ENCODE measurements around the gene SPTB. TPM values are rescaled to one million over a fixed set of nuclear protein-coding genes. Genes with fewer than 3 reads are reported as not detected.

Gene SPTB
- total RNA-seq, 1 experiment from 2014 or later, result 1.9 TPM

- no peak for DNase-seq (ENCODE audit: low read depth)
Observed at GRCh38 chr14:64768401-64769095, 111.2 kb downstream of the SPTB start.

- DNase-seq (ENCODE audit: low read depth), result no peak
Observed at GRCh38 chr14:64767215-64767964, 112.3 kb downstream of the SPTB start.

GRCh38 chr14:64766430-64767151 is 113.1 kb downstream of the SPTB start:
- DNase-seq (ENCODE audit: low read depth), result no peak

GRCh38 chr14:64765740-64766302 is 113.9 kb downstream of the SPTB start:
- DNase-seq (ENCODE audit: low read depth), result no peak

GRCh38 chr14:64764641-64765520 is 114.8 kb downstream of the SPTB start:
- DNase-seq (ENCODE audit: low read depth), result peak; percentile 69

GRCh38 chr14:64763801-64764621 is 115.7 kb downstream of the SPTB start:
- DNase-seq (ENCODE audit: low read depth), result peak; percentile 48

- no peak for DNase-seq (ENCODE audit: low read depth)
Observed at GRCh38 chr14:64763085-64763782, 116.5 kb downstream of the SPTB start.

GRCh38 chr14:64762044-64763034 is 117.4 kb downstream of the SPTB start:
- DNase-seq (ENCODE audit: low read depth), result peak; percentile 82

- DNase-seq (ENCODE audit: low read depth), result no peak
Observed at GRCh38 chr14:64761441-64762043, 118.2 kb downstream of the SPTB start.

GRCh38 chr14:64760916-64761315 is 118.8 kb downstream of the SPTB start:
- no peak for DNase-seq (ENCODE audit: low read depth)

- DNase-seq (ENCODE audit: low read depth), result peak; percentile 54
Observed at GRCh38 chr14:64760146-64760755, 119.5 kb downstream of the SPTB start.

- no peak for DNase-seq (ENCODE audit: low read depth)
Observed at GRCh38 chr14:64759555-64759938, 120.2 kb downstream of the SPTB start.

- peak; percentile 70 for DNase-seq (ENCODE audit: low read depth)
Observed at GRCh38 chr14:64758691-64759554, 120.8 kb downstream of the SPTB start.

- no peak for DNase-seq (ENCODE audit: low read depth)
Observed at GRCh38 chr14:64758025-64758521, 121.6 kb downstream of the SPTB start.

GRCh38 chr14:64757601-64758000 is 122.1 kb downstream of the SPTB start:
- DNase-seq (ENCODE audit: low read depth), result no peak

- no peak for DNase-seq (ENCODE audit: low read depth)
Observed at GRCh38 chr14:64756712-64757111, 123.0 kb downstream of the SPTB start.

Data from HT1080 (cell line).